HepG2 (cell line): ENCODE data around the gene ZNF79. TPM values are rescaled to one million over a fixed set of nuclear protein-coding genes. Genes with fewer than 3 reads are reported as not detected.

Experiments
- ATAC-seq: fragments of 200-7000 bp; cut with Tn5 transposase; 3 replicates; pipeline ENCODE4 v1.9.1; 2020; ENCODE audit warnings: mild to moderate bottlenecking, moderate library complexity
- BruUV-seq: library from RNA; stranded (reverse); fragments of 400-500 nt; replicated peaks from 2 replicates; lab custom pipeline; 2021; lab: Mats Ljungman, UMichigan
- CTCF ChIA-PET: fragments of 300-600 bp; formaldehyde crosslinking; extraction: SDS; loops from one replicate; lab custom pipeline; 2021; ENCODE audit warnings: low total read pairs, inconsistent platforms, low intra/inter-chr PET ratio; lab: Yijun Ruan, JAX
- POLR2A ChIA-PET: fragments of 350-600 bp; sonication (Branson Sonifier 250); formaldehyde crosslinking; loops from one replicate; lab custom pipeline; 2020; ENCODE audit warnings: antibody characterized with exemption, inconsistent platforms; lab: Yijun Ruan, JAX
- DNase-seq: peaks from one replicate; pipeline ENCODE4 v3.0.0-alpha.2; 2015; ENCODE audit warnings: low spot score
- FAIRE-seq: peaks from 3 replicates; lab custom pipeline; 2011; peaks lifted over from hg19 to GRCh38; lab: Jason Lieb, UNC
- H2AFZ ChIP-seq: one replicate; pipeline ENCODE4 v1.6.1; 2011; ENCODE audit warnings: low read length, inconsistent platforms
- H3K27ac ChIP-seq: fragments of 300-600 bp; 3 replicates; pipeline ENCODE4 v1.8.0; 2011; ENCODE audit warnings: mixed run types, mild to moderate bottlenecking, mixed read lengths, low read length, inconsistent platforms; ENCODE audit not compliant: insufficient read depth; ENCODE audit errors: extremely low read length
- H3K27me3 ChIP-seq, 2 experiments: fragments of 200-600 bp in 1 of 2; 2 replicates in 1 of 2; 3 replicates in 1 of 2; pipeline versions ENCODE4 v1.6.0 to v1.8.0; 2011; ENCODE audit warnings: low read length in 2 of 2, mild to moderate bottlenecking in 2 of 2, moderate library complexity in 2 of 2, inconsistent platforms in 1 of 2; ENCODE audit not compliant: insufficient read depth in 2 of 2, control insufficient read depth in 1 of 2
- H3K36me3 ChIP-seq, 2 experiments: fragments of 200-600 bp in 1 of 2; replicated peaks in 1 of 2; 2 replicates in 1 of 2; 3 replicates in 1 of 2; pipeline versions ENCODE4 v1.5.1 to v1.8.0; 2011; ENCODE audit warnings: low read length in 2 of 2, inconsistent platforms in 1 of 2; ENCODE audit not compliant: insufficient read depth in 2 of 2, control insufficient read depth in 1 of 2
- H3K4me1 ChIP-seq: 2 replicates; pipeline ENCODE4 v1.5.1; 2012; ENCODE audit warnings: low read length, inconsistent platforms; ENCODE audit not compliant: insufficient read depth
- H3K4me2 ChIP-seq: 2 replicates; pipeline ENCODE4 v1.6.0; 2011; ENCODE audit warnings: low read depth, low read length, inconsistent platforms
- H3K4me3 ChIP-seq, 3 experiments: fragments of 200-600 bp in 1 of 3; sonication (generic), shearing (Covaris generic) in 1 of 3; replicated peaks in 1 of 3; 2 replicates each; pipeline ENCODE4 v1.5.1; 2011 to 2016; ENCODE audit warnings: low read length in 3 of 3, inconsistent platforms in 2 of 3, low read depth in 2 of 3, mild to moderate bottlenecking in 2 of 3, control low read depth in 1 of 3, mixed read lengths in 1 of 3; ENCODE audit not compliant: insufficient read depth in 1 of 3
- H3K79me2 ChIP-seq: one replicate; pipeline ENCODE4 v1.6.1; 2011; ENCODE audit warnings: low read length, inconsistent platforms; ENCODE audit not compliant: insufficient read depth
- H3K9ac ChIP-seq: 2 replicates; pipeline ENCODE4 v1.6.0; 2011; ENCODE audit warnings: mild to moderate bottlenecking, low read depth, low read length, inconsistent platforms; ENCODE audit not compliant: insufficient read depth
- H3K9me3 ChIP-seq: 2 replicates; pipeline ENCODE4 v1.5.1; 2012; ENCODE audit warnings: mild to moderate bottlenecking, low read length
- H4K20me1 ChIP-seq: 2 replicates; pipeline ENCODE4 v1.6.0; 2011; ENCODE audit warnings: inconsistent platforms, mild to moderate bottlenecking, low read length, moderate library complexity; ENCODE audit not compliant: insufficient read depth
- ARNT2 ChIP-seq: sonication (generic); formaldehyde crosslinking; IDR thresholded peaks from 2 replicates; pipeline ENCODE4 v1.8.0; 2022; ENCODE audit warnings: mild to moderate bottlenecking, low read depth, missing genetic modification reagents, moderate library complexity
- ATF7 ChIP-seq, 2 experiments: fragments of 450-650 bp in 1 of 2; sonication (generic) in 1 of 2; formaldehyde crosslinking in 1 of 2; IDR thresholded peaks; 2 replicates each; pipeline versions ENCODE4 v1.4.0 to v1.6.1; 2016 to 2020; ENCODE audit warnings: antibody characterized with exemption in 1 of 2, mild to moderate bottlenecking in 1 of 2, missing genetic modification reagents in 1 of 2
- ELF1 ChIP-seq: sonication (generic); formaldehyde crosslinking; IDR thresholded peaks from 2 replicates; pipeline ENCODE4 v1.4.0; 2020; ENCODE audit warnings: missing genetic modification reagents
- ISL2 ChIP-seq: sonication (generic); formaldehyde crosslinking; IDR thresholded peaks from 2 replicates; pipeline ENCODE4 v1.5.0; 2020; ENCODE audit warnings: missing genetic modification reagents
- KDM5A ChIP-seq: fragments of 200-600 bp; sonication (generic); IDR thresholded peaks from 2 replicates; pipeline ENCODE4 v1.7.0; 2018; ENCODE audit warnings: antibody characterized with exemption, mild to moderate bottlenecking, low read length, borderline replicate concordance
- MIXL1 ChIP-seq: IDR thresholded peaks from 2 replicates; pipeline ENCODE4 v1.6.1; 2016
- MYC ChIP-seq: sonication (generic); formaldehyde crosslinking; IDR thresholded peaks from 2 replicates; pipeline ENCODE4 v1.9.0; 2021; ENCODE audit warnings: missing genetic modification reagents, borderline replicate concordance
- PAX8 ChIP-seq: sonication (generic); formaldehyde crosslinking; IDR thresholded peaks from 2 replicates; pipeline ENCODE4 v1.8.0; 2022; ENCODE audit warnings: mild to moderate bottlenecking, missing genetic modification reagents, borderline replicate concordance
- SPEN ChIP-seq: sonication (generic); formaldehyde crosslinking; IDR thresholded peaks from 2 replicates; pipeline ENCODE4 v1.5.1; 2020; ENCODE audit warnings: low read depth, mild to moderate bottlenecking, missing genetic modification reagents
- ZNF530 ChIP-seq: sonication (generic); formaldehyde crosslinking; IDR thresholded peaks from 2 replicates; pipeline ENCODE4 v1.5.0; 2020; ENCODE audit warnings: low read depth, mild to moderate bottlenecking, missing genetic modification reagents
- ZNF782 ChIP-seq: sonication (generic); formaldehyde crosslinking; IDR thresholded peaks from 2 replicates; pipeline ENCODE4 v1.4.0; 2020; ENCODE audit warnings: missing genetic modification reagents, mild to moderate bottlenecking, borderline replicate concordance
- WGBS: methylation state at CpG from one replicate; pipeline ENCODE4 v1.1.6; 2017; ENCODE audit warnings: low lambda C conversion rate; 5-methylcytosine and 5-hydroxymethylcytosine counted together
- in situ Hi-C: cut with HindIII; loops from 2 replicates; pipeline ENCODE4 v1.10.0; 2017; ENCODE audit warnings: low pct_unique_long_range_greater_than_20kb; ENCODE audit not compliant: extremely low pct_ligation_motif_present
- intact Hi-C: fragments of 100-400 bp; cut with micrococcal nuclease; formaldehyde crosslinking; loops from one replicate; pipeline ENCODE4 v1.10.0; 2022; ENCODE audit not compliant: unreplicated experiment
- polyA plus RNA-seq, 8 experiments: library from polyadenylated mRNA; depleted of rRNA in 3 of 8; stranded (reverse) in 7 of 8; unstranded in 1 of 8; fragments of >200 nt; fragmentation: Illumina TruSeq in 4 of 8; extraction: Trizol in 4 of 8; gene quantifications; 2 replicates each; pipeline versions ENCODE4 v1.2.1 to v1.2.3, GENCODE V29; 2011 to 2016; ENCODE audit warnings: low read depth in 4 of 8, missing spikeins in 1 of 8, mixed read lengths in 1 of 8; ENCODE audit not compliant: insufficient read depth in 1 of 8
- total RNA-seq, 5 experiments: library from RNA; depleted of rRNA; stranded (reverse); fragments of >200 nt; fragmentation: Illumina TruSeq; extraction: Trizol; gene quantifications; 2 replicates each; pipeline ENCODE4 v1.2.3, GENCODE V29; 2016; ENCODE audit warnings: low read depth in 1 of 5
- TF ChIP-seq, protein P1 (sequence below): sonication (generic); formaldehyde crosslinking; IDR thresholded peaks from 2 replicates; pipeline ENCODE4 v1.5.0; 2020; ENCODE audit warnings: missing genetic modification reagents, mild to moderate bottlenecking, borderline replicate concordance
- TF ChIP-seq, protein P2 (sequence below): sonication (generic); formaldehyde crosslinking; IDR thresholded peaks from 2 replicates; pipeline ENCODE4 v1.5.0; 2020; ENCODE audit warnings: mild to moderate bottlenecking, low read depth, missing genetic modification reagents, borderline replicate concordance
- TF ChIP-seq, protein P3 (sequence below): sonication (generic); formaldehyde crosslinking; IDR thresholded peaks from 2 replicates; pipeline ENCODE4; 2020; ENCODE audit warnings: missing genetic modification reagents, mild to moderate bottlenecking, borderline replicate concordance

The ZNF79 gene
- total and polyA plus RNA-seq, 2 of the 13 experiments (the other 11 are each of a cell fraction or from before 2014, with no cell fraction given) = 3.7 to 8.1 TPM

DNA sequence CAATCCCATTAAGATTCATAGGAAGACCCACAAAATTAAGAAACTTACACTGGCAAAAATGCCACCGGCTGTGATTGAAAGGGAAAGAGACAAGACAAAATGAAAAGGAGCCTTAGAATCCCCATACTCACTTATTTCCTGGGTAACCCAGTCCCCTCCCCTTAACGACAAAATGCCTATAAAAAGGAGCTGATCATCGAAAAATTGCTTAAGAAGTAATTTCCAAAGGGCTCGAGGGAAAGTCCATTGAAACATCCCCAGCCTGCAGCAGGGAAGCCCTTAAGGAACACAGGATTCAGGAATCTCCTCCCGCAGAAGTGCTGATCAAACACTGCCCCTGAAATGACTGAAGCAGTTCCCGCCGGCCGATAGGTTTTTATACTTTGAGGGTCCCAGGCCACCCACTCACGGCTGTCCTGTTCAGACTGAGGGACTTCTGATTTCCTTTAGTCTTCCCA lies 677 bp upstream of the ZNF79 start (continued):
- TF ChIP-seq ZNF530 = no peak

DNA sequence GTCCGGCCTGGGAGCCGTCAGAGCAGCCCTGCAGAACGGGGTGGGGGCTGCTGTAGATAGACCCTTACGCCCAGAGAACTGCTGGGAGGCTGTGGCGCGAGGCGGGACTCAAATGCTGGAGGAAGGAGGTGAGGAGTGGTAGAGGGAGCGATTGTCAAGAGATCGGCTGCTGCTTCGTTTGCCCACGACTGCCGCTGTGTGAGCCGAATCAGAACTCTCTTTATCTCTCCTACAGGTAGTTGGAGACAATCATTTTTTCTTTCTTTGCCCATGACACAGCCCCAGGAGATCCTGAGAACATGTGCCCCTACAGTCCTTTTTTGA lies 456 bp downstream of the ZNF79 start:
- in situ Hi-C loops = no loop called here
- peaks cover 3 to 13% of the 10 kb centered on the region in 2 experiments; a peak in 3 of 5 replicates for H3K36me3 ChIP-seq
- peak overlapping the region; percentile 95 for H3K27ac ChIP-seq
- no peaks in the 10 kb centered on the region for H4K20me1 ChIP-seq
- no peaks in the 10 kb centered on the region for H3K9me3 ChIP-seq
- H2AFZ ChIP-seq = peak overlapping the region; percentile 49
- ChIA-PET POLR2A (interaction anchor here (0.8 to 3.3 kb wide), 13 partner anchors 12 to 485 kb away, joined by 3 to 39 read pairs (median 4); partner anchors contain the start of genes LRSAM1, RPL12 and SLC2A8), CTCF (no interaction called here)
- peaks cover 52% of the 10 kb centered on the region for H3K79me2 ChIP-seq
- H3K9ac ChIP-seq = peak overlapping the region; percentile 88
- peak overlapping the region; percentile 87 to 97 (median 93) for H3K4me3 ChIP-seq
- WGBS = 0% methylated on average over 13 of the region's 13 CpGs
- H3K27me3 ChIP-seq = no peaks in the 10 kb centered on the region; a peak in 1 of 5 replicates
- peak overlapping the region; percentile 89 for H3K4me2 ChIP-seq
- intact Hi-C loops = loop anchor here (5.0 kb wide), 1 partner anchor 212 kb away; no protein-coding TSS in a partner anchor
- DNase-seq (no peak), FAIRE-seq (no peak), ATAC-seq (peak; percentile 29)
- H3K4me1 ChIP-seq = peaks cover 42% of the 10 kb centered on the region
- TSS peak; percentile 66 for BruUV-seq
- TF ChIP-seq ISL2 (CRISPR knock-in tag) = 0 out of 2 replicates have a peak, but pooled peaks have one; percentile 18
- peak; percentile 6; the same call in 1 of the 2 replicates for TF ChIP-seq MIXL1 (CRISPR knock-in tag)
- TF ChIP-seq ZNF782 (CRISPR knock-in tag) = 0 out of 2 replicates have a peak, but pooled peaks have one; percentile 2
- TF ChIP-seq ATF7 (IDR thresholded peaks at IDR 0.05) = no peak
- 0 out of 2 replicates have a peak, but pooled peaks have one; percentile 5 for TF ChIP-seq ATF7 (CRISPR knock-in tag; IDR thresholded peaks at IDR 0.05)
- TF ChIP-seq PAX8 (CRISPR knock-in tag) = peak; percentile 24; the same call in 1 of the 2 replicates
- no peak for TF ChIP-seq SPEN (CRISPR knock-in tag)
- no peak for TF ChIP-seq ARNT2 (CRISPR knock-in tag)
- TF ChIP-seq, protein P1, sequence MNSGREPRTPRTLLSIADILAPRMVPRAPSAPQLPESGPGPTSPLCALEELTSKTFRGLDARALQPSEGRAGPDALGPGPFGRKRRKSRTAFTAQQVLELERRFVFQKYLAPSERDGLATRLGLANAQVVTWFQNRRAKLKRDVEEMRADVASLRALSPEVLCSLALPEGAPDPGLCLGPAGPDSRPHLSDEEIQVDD = 0 out of 2 replicates have a peak, but pooled peaks have one; percentile 6
- TF ChIP-seq KDM5A = no peak
- TF ChIP-seq, protein P2, sequence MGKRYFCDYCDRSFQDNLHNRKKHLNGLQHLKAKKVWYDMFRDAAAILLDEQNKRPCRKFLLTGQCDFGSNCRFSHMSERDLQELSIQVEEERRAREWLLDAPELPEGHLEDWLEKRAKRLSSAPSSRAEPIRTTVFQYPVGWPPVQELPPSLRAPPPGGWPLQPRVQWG = no peak
- TF ChIP-seq, protein P3, sequence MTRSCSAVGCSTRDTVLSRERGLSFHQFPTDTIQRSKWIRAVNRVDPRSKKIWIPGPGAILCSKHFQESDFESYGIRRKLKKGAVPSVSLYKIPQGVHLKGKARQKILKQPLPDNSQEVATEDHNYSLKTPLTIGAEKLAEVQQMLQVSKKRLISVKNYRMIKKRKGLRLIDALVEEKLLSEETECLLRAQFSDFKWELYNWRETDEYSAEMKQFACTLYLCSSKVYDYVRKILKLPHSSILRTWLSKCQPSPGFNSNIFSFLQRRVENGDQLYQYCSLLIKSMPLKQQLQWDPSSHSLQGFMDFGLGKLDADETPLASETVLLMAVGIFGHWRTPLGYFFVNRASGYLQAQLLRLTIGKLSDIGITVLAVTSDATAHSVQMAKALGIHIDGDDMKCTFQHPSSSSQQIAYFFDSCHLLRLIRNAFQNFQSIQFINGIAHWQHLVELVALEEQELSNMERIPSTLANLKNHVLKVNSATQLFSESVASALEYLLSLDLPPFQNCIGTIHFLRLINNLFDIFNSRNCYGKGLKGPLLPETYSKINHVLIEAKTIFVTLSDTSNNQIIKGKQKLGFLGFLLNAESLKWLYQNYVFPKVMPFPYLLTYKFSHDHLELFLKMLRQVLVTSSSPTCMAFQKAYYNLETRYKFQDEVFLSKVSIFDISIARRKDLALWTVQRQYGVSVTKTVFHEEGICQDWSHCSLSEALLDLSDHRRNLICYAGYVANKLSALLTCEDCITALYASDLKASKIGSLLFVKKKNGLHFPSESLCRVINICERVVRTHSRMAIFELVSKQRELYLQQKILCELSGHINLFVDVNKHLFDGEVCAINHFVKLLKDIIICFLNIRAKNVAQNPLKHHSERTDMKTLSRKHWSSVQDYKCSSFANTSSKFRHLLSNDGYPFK (CRISPR knock-in tag) = peak; percentile 2; the same call in 1 of the 2 replicates
- TF ChIP-seq ELF1 (CRISPR knock-in tag) = no peak
- TF ChIP-seq MYC = no peak
